DMS 273 (cell line): ENCODE measurements around the gene PRPF40B.

Source experiments
- DNase-seq: peaks from one replicate; lab custom pipeline; 2025; ENCODE audit not compliant: unreplicated experiment; lab: John Stamatoyannopoulos, UW

Gene PRPF40B

GRCh38 chr12:49655595-49656236 lies 32.4 kb downstream of the PRPF40B start:
- DNase-seq, result no peak

GRCh38 chr12:49658276-49658675 lies 34.9 kb downstream of the PRPF40B start:
- no peak for DNase-seq

GRCh38 chr12:49659753-49660152 lies 36.4 kb downstream of the PRPF40B start:
- no peak for DNase-seq

DNA sequence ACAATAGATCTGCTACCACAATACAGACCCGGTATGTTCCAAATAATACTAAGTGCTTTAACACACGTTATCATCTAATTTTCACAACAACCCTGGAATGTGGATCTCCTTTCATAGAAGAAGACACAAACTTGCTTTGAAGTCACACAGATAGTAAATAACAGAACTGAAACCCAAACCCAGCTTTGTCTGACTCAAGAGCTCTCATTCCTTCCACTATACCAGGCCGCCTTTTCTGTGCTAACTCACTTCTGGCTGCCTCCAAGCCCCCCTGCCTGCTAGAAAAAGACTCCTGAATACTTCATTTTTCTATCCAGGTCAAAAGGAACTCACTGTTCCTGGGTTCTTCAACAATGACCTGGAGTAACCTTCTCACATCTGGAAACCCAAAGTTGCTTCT lies 37.8 kb downstream of the PRPF40B start:
- DNase-seq, result no peak

- DNase-seq, result no peak
These were observed 38.4 kb downstream of the PRPF40B start for GRCh38 chr12:49661746-49662145.

GRCh38 chr12:49662998-49663843 lies 39.9 kb downstream of the PRPF40B start:
- peak; percentile 35 for DNase-seq

DNA sequence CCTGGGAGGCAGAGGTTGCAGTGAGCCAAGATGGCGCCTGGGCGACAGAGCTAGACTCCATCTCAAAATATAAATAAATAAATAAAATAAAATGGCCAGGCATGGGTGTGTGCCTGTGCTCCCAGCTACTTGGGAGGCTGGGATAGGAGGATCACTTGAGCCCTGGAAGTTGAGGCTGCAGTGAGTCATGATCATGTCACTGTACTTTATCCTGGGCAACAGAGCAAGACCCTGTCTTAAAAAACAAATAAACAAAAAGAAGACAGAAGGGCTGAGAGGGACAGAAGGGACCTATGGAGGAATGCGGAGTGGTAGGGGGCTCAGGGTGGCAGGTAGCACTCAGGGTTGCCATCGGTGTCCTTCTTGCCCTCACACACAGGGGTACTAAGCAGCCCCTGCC lies 40.8 kb downstream of the PRPF40B start:
- no peak for DNase-seq

- no peak for DNase-seq
These were observed 41.4 kb downstream of the PRPF40B start for GRCh38 chr12:49664591-49665239.

DNA sequence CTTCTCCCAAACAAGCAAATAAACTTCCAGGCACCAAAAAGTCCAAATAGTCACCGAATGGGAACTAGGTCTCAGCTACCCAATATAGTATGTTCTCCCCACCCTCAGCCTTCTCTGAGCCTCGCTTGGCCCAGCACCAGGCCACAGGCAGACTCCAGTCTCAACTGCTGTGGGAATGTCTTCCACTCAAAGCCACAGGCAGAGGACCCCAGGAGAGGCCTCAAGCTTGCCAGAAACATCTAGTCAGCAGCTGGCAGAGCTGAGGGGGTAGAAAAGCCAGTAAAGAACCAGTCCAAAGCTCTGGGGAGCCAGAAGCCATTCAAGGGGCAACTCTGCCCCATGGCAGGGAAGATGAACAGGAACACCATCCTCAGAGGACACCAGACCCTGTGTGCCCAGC lies 42.0 kb downstream of the PRPF40B start:
- DNase-seq, result no peak

DNA sequence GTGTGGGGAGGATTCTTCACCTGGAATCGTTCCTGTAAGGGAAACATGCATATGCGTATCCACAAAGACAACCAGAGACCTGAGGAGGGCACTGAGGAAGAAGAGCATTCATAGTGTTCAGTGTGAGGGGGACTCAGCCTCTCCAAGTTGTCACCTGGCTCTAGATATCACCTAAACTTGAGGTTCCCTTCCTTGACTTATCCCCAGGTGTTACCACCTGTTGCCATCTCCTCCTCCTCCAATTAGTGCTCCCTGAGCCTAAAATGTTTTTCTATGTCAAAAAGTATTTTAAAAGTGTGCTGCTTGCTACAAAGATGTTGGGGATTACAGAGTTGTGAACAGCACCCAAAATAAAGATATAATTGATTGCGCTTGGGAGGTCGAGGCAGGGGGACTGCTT lies 42.8 kb downstream of the PRPF40B start:
- DNase-seq, result no peak

GRCh38 chr12:49667325-49668090 lies 44.1 kb downstream of the PRPF40B start:
- no peak for DNase-seq

DNA sequence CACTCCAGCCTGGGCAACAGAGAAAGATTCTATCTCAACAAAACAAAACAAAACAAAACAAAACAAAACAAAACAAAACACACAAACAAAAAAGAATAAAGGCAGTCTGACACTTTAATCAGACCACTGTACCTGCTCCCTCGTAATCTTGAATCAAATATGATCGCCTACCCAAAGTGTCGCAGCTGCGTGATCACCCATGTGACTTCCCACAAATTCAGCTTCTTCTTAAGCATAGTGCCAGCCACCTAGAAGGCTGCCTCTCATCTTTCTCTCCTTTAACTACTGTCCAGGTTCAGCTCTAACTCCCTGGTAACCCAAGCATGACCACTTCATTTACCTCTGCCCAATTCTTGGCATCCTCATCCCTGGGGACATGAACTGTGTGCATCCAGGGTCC lies 46.4 kb downstream of the PRPF40B start:
- DNase-seq, result no peak

GRCh38 chr12:49671031-49671765 lies 47.8 kb downstream of the PRPF40B start:
- DNase-seq, result no peak

DNA sequence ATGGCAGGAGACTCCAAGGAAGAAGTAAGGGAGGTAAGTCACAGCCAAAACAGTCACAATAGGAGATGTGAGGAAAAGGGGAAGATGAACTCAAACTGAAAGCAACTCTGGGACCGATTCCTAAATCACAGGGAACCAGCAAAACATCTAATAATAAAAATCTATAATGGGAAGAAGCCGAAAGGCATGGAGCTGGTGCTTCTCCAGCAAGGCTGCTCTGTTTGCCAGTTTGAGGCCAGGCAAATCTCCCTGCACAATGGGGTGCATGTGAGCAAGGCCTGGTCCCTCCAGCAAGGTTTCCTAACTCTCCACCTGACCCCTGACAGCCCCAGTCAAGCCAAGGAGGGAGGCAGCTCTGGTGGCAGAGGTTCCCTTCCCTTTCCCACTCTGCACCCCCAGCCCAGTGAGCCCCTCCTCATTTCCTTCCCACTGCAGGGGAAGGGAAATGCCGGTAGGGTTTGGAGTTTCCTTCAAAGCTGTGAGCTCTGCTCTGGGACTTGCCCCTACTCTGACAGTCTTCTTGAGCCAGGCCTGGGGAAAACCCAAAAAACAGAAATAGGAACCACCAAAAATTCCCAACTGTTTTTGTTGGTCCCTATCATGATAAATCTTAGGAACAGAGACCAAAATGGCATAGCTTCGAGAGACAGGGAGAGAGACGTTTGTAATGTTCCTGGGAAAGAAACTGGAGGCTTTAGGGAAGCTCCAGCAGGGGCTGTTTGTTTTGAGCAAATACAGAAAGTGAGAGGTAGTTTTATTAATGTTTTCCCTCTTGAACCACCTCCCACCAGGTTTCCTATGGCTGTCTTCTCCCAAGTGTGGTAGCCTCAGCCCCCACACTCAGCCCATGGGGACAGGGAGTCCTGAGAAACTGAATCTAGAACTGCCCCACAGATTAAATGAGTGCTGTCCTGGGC lies 49.2 kb downstream of the PRPF40B start:
- DNase-seq, result no peak

DNA sequence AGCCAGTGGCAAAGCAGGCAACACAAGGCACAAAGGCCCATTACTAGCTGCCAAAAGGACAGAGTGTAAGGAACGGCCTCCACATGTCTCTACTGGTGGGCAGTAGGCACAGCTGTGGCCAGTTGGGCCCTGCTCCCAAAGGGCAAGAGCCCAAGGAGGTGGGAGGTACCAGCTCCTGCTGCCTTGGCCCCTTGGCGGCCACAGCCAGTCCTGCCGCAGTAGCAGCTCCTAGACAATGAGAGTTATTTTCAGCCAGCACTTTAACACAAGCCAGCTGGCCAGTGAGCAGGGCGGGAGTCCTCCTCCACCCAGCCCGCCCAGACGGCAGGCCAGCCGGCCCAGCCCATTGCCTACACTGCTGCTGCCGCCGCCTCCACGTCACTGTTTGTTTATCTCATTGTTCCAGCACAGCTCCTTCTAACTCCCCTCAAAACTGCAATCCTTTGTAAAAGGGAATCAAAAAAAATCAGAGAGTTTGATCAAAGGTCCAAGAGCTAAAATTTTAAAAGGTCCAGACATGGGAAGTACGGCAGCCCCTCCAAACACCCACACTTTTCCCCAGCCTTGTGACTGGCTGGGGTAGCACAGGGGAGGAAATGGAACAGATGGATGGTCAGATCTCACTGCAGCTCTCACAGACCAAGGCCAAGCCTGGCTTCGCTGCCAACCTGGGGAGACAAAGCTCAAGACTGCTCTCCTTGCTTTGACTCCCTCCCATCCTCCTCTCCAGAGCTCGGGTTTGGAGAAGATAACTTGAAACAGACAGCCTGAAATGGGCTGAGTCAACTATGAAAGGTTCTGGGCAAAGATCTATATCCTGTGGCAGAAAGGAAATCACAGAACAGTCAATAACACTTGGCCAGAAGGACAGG lies 50.3 kb downstream of the PRPF40B start:
- DNase-seq, result peak; percentile 92

GRCh38 chr12:49674318-49674981 lies 51.1 kb downstream of the PRPF40B start:
- peak; percentile 36 for DNase-seq

DNA sequence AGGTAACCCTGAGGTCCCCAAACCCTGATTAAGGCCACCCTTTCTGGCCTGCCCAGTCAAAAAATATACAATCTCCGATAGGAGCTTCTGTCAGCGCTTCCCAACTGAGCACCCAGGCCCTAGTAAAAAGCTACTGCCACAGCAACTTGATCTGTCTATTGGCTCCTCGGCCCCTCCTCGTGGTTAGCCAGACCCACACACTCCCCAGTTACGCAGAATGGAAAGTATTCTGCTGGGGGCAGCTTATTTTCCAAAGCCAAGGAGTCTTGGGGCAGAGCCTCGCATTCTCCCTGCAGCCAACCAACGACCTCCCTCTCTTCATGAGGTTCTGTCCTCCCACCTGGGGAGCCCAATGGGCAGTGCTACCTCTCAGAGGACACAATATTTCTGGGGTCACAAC lies 51.8 kb downstream of the PRPF40B start:
- no peak for DNase-seq

- no peak for DNase-seq
These were observed 55.4 kb downstream of the PRPF40B start for GRCh38 chr12:49678711-49679110.
